ENCODE data around the gene R3HDM2. TPM values are rescaled to one million over a fixed set of nuclear protein-coding genes. Genes with fewer than 3 reads are reported as not detected.
A peak's percentile ranks its signal among the peaks of the same experiment; 100 is the strongest.

Gene R3HDM2
- total RNA-seq, 1 experiment from 2014 or later, result 34.7 TPM

DNA sequence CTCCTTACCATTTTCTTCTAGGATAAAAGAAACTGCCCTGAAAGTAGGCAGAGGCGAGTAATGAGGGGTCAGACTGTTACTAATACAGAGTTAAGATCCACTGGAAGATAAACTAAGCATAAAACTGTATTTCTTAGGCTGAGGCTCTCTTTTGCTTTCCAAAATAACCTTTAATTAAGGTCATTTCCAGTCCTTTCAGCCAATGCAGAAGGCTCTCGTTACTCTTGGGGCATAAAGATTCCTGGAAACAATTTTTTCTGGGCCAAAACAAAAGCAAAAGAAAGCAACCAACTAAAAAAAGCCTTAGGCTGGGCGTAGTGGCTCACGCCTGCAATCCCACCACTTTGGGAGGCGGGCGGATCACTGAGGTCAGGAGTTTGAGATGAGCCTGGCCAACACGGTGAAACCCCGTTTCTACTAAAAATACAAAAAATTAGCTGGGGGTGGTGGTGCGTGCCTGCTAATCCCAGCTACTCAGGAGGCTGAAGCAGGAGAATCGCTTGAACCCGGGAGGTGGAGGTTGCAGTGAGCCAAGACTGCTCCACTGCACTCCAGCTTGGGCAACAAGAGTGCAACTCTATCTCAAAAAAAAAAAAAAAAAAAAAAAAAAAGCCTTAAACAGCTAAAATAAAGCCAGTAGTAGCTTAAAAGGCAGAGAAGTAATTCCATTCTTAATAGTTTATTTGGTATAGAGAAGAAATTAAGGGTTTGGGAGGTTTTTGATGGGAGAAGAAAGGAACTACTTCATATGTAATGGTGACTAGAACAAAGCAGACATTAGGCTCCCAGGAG is 111.0 kb downstream of the R3HDM2 start:
- H3K4me3 Mint-ChIP-seq, result no peak overlapping the region
- ChIA-PET POLR2A (interaction anchor here (1.4 kb wide), 1 partner anchor 135 kb away, joined by 5 read pairs; the partner anchor contains the start of gene INHBE), CTCF (interaction anchor here (0.9 to 1.4 kb wide), 3 partner anchors 12 to 139 kb away, joined by 5 to 6 read pairs (median 5); partner anchors contain the start of gene GLI1)
- TF ChIP-seq ZNF423 (CRISPR knock-in tag; IDR thresholded peaks at IDR 0.05) (no peak), ELF4 (CRISPR knock-in tag; IDR thresholded peaks at IDR 0.05; ENCODE audit: low read depth) (no peak), EMX1 (CRISPR knock-in tag; IDR thresholded peaks at IDR 0.05) (no peak), KAT7 (CRISPR knock-in tag; IDR thresholded peaks at IDR 0.05; ENCODE audit: borderline replicate concordance) (no peak), ZNF263 (CRISPR knock-in tag; IDR thresholded peaks at IDR 0.05; ENCODE audit: low read depth) (no peak), SOX15 (CRISPR knock-in tag; IDR thresholded peaks at IDR 0.05) (no peak), RORB (CRISPR knock-in tag; IDR thresholded peaks at IDR 0.05) (no peak), MYBL2 (CRISPR knock-in tag; IDR thresholded peaks at IDR 0.05) (no peak), PRRX2 (CRISPR knock-in tag; IDR thresholded peaks at IDR 0.05) (no peak), SMAD3 (CRISPR knock-in tag; IDR thresholded peaks at IDR 0.05; ENCODE audit: borderline replicate concordance) (no peak), TCF7 (CRISPR knock-in tag; IDR thresholded peaks at IDR 0.05; ENCODE audit: low read depth) (no peak), FOXK1 (CRISPR knock-in tag; IDR thresholded peaks at IDR 0.05) (no peak), NFATC4 (CRISPR knock-in tag; IDR thresholded peaks at IDR 0.05) (no peak)
- TF ChIP-seq, protein P1, sequence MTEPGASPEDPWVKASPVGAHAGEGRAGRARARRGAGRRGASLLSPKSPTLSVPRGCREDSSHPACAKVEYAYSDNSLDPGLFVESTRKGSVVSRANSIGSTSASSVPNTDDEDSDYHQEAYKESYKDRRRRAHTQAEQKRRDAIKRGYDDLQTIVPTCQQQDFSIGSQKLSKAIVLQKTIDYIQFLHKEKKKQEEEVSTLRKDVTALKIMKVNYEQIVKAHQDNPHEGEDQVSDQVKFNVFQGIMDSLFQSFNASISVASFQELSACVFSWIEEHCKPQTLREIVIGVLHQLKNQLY (CRISPR knock-in tag; IDR thresholded peaks at IDR 0.05), result no peak
- TF ChIP-seq, protein P2, sequence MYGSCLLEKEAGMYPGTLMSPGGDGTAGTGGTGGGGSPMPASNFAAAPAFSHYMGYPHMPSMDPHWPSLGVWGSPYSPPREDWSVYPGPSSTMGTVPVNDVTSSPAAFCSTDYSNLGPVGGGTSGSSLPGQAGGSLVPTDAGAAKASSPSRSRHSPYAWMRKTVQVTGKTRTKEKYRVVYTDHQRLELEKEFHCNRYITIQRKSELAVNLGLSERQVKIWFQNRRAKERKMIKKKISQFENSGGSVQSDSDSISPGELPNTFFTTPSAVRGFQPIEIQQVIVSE (CRISPR knock-in tag; IDR thresholded peaks at IDR 0.05; ENCODE audit: borderline replicate concordance), result no peak
- TF ChIP-seq, protein P3, sequence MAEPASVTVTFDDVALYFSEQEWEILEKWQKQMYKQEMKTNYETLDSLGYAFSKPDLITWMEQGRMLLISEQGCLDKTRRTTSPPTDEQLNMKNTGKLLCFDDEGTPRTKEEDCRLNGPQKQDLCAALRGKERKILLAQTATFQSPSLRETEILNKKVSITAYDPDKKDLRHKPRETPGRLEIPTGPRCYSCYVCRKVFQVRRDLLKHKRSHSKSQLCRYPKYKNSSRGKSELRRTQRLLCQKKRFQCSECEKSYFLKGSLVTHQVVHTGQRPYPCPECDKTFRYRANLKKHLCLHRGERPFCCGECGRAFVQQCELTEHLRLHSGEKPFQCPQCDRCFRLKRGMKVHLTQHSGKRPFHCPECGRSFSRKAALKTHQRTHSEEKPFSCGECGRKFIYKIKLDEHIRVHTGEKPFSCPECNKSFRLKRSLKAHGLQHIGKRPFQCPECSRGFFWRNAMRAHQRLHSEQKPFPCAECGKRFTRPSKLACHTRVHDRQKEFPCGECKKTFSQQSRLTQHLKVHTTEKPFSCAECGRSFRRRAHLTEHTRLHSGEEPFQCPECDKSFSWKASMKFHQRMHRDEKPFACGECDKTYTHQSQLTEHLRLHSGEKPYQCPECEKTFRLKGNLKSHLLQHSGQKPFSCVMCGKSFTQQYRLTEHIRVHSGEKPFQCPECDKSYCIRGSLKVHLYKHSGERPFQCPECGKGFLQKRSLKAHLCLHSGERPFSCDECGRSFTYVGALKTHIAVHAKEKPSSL (CRISPR knock-in tag; conservative IDR thresholded peaks at IDR 0.05), result no peak
- TF ChIP-seq, protein P4, sequence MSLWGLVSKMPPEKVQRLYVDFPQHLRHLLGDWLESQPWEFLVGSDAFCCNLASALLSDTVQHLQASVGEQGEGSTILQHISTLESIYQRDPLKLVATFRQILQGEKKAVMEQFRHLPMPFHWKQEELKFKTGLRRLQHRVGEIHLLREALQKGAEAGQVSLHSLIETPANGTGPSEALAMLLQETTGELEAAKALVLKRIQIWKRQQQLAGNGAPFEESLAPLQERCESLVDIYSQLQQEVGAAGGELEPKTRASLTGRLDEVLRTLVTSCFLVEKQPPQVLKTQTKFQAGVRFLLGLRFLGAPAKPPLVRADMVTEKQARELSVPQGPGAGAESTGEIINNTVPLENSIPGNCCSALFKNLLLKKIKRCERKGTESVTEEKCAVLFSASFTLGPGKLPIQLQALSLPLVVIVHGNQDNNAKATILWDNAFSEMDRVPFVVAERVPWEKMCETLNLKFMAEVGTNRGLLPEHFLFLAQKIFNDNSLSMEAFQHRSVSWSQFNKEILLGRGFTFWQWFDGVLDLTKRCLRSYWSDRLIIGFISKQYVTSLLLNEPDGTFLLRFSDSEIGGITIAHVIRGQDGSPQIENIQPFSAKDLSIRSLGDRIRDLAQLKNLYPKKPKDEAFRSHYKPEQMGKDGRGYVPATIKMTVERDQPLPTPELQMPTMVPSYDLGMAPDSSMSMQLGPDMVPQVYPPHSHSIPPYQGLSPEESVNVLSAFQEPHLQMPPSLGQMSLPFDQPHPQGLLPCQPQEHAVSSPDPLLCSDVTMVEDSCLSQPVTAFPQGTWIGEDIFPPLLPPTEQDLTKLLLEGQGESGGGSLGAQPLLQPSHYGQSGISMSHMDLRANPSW (CRISPR knock-in tag; conservative IDR thresholded peaks at IDR 0.05; ENCODE audit: low read depth), result no peak
- TF ChIP-seq, protein P5, sequence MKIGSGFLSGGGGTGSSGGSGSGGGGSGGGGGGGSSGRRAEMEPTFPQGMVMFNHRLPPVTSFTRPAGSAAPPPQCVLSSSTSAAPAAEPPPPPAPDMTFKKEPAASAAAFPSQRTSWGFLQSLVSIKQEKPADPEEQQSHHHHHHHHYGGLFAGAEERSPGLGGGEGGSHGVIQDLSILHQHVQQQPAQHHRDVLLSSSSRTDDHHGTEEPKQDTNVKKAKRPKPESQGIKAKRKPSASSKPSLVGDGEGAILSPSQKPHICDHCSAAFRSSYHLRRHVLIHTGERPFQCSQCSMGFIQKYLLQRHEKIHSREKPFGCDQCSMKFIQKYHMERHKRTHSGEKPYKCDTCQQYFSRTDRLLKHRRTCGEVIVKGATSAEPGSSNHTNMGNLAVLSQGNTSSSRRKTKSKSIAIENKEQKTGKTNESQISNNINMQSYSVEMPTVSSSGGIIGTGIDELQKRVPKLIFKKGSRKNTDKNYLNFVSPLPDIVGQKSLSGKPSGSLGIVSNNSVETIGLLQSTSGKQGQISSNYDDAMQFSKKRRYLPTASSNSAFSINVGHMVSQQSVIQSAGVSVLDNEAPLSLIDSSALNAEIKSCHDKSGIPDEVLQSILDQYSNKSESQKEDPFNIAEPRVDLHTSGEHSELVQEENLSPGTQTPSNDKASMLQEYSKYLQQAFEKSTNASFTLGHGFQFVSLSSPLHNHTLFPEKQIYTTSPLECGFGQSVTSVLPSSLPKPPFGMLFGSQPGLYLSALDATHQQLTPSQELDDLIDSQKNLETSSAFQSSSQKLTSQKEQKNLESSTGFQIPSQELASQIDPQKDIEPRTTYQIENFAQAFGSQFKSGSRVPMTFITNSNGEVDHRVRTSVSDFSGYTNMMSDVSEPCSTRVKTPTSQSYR (CRISPR knock-in tag; IDR thresholded peaks at IDR 0.05), result no peak
- TF ChIP-seq, protein P6, sequence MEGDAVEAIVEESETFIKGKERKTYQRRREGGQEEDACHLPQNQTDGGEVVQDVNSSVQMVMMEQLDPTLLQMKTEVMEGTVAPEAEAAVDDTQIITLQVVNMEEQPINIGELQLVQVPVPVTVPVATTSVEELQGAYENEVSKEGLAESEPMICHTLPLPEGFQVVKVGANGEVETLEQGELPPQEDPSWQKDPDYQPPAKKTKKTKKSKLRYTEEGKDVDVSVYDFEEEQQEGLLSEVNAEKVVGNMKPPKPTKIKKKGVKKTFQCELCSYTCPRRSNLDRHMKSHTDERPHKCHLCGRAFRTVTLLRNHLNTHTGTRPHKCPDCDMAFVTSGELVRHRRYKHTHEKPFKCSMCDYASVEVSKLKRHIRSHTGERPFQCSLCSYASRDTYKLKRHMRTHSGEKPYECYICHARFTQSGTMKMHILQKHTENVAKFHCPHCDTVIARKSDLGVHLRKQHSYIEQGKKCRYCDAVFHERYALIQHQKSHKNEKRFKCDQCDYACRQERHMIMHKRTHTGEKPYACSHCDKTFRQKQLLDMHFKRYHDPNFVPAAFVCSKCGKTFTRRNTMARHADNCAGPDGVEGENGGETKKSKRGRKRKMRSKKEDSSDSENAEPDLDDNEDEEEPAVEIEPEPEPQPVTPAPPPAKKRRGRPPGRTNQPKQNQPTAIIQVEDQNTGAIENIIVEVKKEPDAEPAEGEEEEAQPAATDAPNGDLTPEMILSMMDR (IDR thresholded peaks at IDR 0.05), result no peak
- DNase-seq (ENCODE audit: low spot score) (no peak), ATAC-seq (no peak)
- no peaks in the 10 kb centered on the region for H3K9me3 Mint-ChIP-seq
- H3K4me1 Mint-ChIP-seq, result no peaks in the 10 kb centered on the region
- H3K27ac Mint-ChIP-seq, result peak overlapping the region; percentile 86; the same call in 1 of the 2 replicates
- no peaks in the 10 kb centered on the region for H3K27me3 Mint-ChIP-seq (ENCODE audit: low read depth)
- H3K36me3 Mint-ChIP-seq, result no peaks in the 10 kb centered on the region

Measured in WTC11 (cell line).